Calu3 (cell line): Measurements from ENCODE around the gene TGFB1. TPM values are rescaled to one million over a fixed set of nuclear protein-coding genes. Genes with fewer than 3 reads are reported as not detected.
A peak's percentile ranks its signal among the peaks of the same experiment; 100 is the strongest.

ENCODE experiments used
- BruUV-seq: library from RNA; stranded (reverse); fragments of 400-500 nt; replicated peaks from 2 replicates; lab custom pipeline; 2021; lab: Mats Ljungman, UMichigan
- CTCF ChIA-PET: fragments of 300-600 bp; sonication (Branson Sonifier 250); formaldehyde crosslinking; loops from one replicate; lab custom pipeline; 2022; ENCODE audit warnings: antibody characterized with exemption; lab: Charles Lee
- DNase-seq: peaks from one replicate; pipeline ENCODE4 v3.0.0; 2022
- H3K27ac Mint-ChIP-seq: one replicate; pipeline ENCODE4 v1.8.0; 2022; ENCODE audit warnings: mixed read lengths; ENCODE audit not compliant: unreplicated experiment
- H3K27me3 Mint-ChIP-seq: one replicate; pipeline ENCODE4 v1.8.0; 2022; ENCODE audit warnings: mixed read lengths; ENCODE audit not compliant: unreplicated experiment
- H3K36me3 Mint-ChIP-seq: one replicate; pipeline ENCODE4 v1.8.0; 2022; ENCODE audit warnings: mild to moderate bottlenecking, moderate library complexity, mixed read lengths; ENCODE audit not compliant: insufficient read depth, unreplicated experiment
- H3K4me1 Mint-ChIP-seq: one replicate; pipeline ENCODE4 v1.8.0; 2022; ENCODE audit warnings: mild to moderate bottlenecking, low read depth, mixed read lengths; ENCODE audit not compliant: unreplicated experiment
- H3K4me3 Mint-ChIP-seq: one replicate; pipeline ENCODE4 v1.8.0; 2022; ENCODE audit warnings: mild to moderate bottlenecking, low read depth, moderate library complexity, mixed read lengths; ENCODE audit not compliant: unreplicated experiment
- H3K9me3 Mint-ChIP-seq: one replicate; pipeline ENCODE4 v1.8.0; 2022; ENCODE audit warnings: low read depth, mixed read lengths; ENCODE audit not compliant: unreplicated experiment
- intact Hi-C: fragments of 100-400 bp; cut with micrococcal nuclease; formaldehyde crosslinking; loops from one replicate; pipeline ENCODE4 v1.10.0; 2022; ENCODE audit not compliant: unreplicated experiment
- total RNA-seq: library from RNA; stranded (reverse); gene quantifications from 2 replicates; pipeline ENCODE4 v1.2.3, GENCODE V29; 2022
- TF ChIP-seq, protein P1 (sequence below): fragments of 200-600 bp; IDR thresholded peaks from one replicate; pipeline ENCODE4 v1.8.0; 2022; ENCODE audit warnings: antibody characterized with exemption; ENCODE audit not compliant: unreplicated experiment

Gene TGFB1
- total RNA-seq, 1 experiment from 2014 or later = 39.2 TPM

DNA sequence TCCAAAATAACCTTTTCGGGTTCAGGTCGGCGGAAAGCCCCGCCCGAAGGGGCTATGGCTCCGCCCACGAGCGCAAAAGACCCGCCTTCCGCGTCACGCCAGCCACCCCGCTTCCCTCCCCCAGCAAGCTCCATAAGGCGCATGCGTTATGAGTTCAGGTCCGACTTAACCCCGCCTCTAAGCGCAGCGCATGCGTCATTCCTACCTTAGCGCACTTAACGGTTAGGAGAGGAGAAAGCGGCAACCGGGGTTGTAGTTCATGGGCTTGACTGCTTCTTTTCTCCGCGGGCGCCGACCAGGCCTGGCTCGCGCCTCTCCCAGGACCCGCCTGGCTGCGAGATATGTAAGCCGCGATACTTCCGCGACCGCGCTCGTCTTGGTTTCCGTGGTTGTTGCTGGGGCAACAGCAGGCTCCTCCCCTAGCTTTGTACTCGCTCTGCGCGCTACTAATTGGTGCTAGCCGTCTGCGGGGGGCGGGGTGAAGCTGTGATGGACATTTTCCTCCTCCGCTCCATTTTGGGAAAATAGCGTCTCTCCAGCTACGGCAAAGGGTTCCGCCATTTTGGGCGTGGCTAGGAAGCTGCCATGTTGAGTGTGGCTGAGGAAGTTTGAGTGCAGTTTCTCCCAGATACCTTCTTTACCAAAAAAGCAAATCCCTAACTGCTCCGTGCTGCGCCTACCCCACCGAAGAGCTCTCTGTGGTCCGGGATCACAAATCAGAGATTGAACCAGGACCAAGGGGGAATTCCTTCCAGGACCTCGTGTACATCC is 10.2 kb upstream of the TGFB1 start, which contains the start of gene B9D2:
Gene B9D2 (minus strand): TSS at position 397 of the 771 bp plus-strand sequence. CDS start 630 bp downstream, outside the sequence.
- no peaks in the 10 kb centered on the region for H3K27me3 Mint-ChIP-seq
- TF ChIP-seq, protein P1, sequence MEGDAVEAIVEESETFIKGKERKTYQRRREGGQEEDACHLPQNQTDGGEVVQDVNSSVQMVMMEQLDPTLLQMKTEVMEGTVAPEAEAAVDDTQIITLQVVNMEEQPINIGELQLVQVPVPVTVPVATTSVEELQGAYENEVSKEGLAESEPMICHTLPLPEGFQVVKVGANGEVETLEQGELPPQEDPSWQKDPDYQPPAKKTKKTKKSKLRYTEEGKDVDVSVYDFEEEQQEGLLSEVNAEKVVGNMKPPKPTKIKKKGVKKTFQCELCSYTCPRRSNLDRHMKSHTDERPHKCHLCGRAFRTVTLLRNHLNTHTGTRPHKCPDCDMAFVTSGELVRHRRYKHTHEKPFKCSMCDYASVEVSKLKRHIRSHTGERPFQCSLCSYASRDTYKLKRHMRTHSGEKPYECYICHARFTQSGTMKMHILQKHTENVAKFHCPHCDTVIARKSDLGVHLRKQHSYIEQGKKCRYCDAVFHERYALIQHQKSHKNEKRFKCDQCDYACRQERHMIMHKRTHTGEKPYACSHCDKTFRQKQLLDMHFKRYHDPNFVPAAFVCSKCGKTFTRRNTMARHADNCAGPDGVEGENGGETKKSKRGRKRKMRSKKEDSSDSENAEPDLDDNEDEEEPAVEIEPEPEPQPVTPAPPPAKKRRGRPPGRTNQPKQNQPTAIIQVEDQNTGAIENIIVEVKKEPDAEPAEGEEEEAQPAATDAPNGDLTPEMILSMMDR = no peak
- H3K9me3 Mint-ChIP-seq = no peaks in the 10 kb centered on the region
- peak within 1 kb of the TSS; percentile 95 for H3K4me3 Mint-ChIP-seq
- TSS peak; percentile 84 for BruUV-seq
- intact Hi-C loops = no loop called here
- H3K4me1 Mint-ChIP-seq = peaks cover 34% of the 10 kb centered on the region
- peak within 1 kb of the TSS; percentile 98 for H3K27ac Mint-ChIP-seq
- CTCF ChIA-PET = interaction anchor here (0.5 to 1.6 kb wide), 7 partner anchors 12 to 708 kb away, joined by 3 to 23 read pairs (median 4); partner anchors contain the start of genes DMAC2, HNRNPUL1 and TGFB1
- DNase-seq = peak; percentile 99
- H3K36me3 Mint-ChIP-seq = peaks cover 31% of the 10 kb centered on the region

DNA sequence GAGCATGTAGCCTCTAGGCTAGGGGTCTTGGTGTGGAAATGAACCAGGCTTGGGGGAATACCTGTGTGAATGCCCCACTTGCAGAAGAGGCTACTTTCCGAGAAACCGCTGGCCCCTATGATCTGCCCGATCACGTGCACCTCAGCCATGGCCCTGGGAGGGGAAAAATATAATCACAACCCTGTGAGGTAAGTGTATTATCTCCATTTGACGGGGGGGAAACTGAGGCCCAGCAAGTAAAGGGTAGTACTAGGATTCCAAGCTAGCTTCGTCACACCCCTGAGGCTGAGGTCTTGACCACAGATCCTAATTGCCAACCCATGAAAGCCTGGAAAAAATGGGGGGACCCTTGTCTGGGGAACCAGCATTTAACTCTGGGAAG is 9.6 kb upstream of the TGFB1 start:
- peak overlapping the region; percentile 95 for H3K4me3 Mint-ChIP-seq
- DNase-seq = no peak
- H3K36me3 Mint-ChIP-seq = peaks cover 31% of the 10 kb centered on the region
- no peaks in the 10 kb centered on the region for H3K27me3 Mint-ChIP-seq
- intact Hi-C loops = no loop called here
- no peaks in the 10 kb centered on the region for H3K9me3 Mint-ChIP-seq
- H3K4me1 Mint-ChIP-seq = peaks cover 34% of the 10 kb centered on the region
- CTCF ChIA-PET = interaction anchor here (0.5 to 1.6 kb wide), 7 partner anchors 11 to 709 kb away, joined by 3 to 23 read pairs (median 4); partner anchors contain the start of genes DMAC2, HNRNPUL1 and TGFB1
- BruUV-seq = no TSS peak
- TF ChIP-seq, protein P1 = no peak
- H3K27ac Mint-ChIP-seq = peak overlapping the region; percentile 98

DNA sequence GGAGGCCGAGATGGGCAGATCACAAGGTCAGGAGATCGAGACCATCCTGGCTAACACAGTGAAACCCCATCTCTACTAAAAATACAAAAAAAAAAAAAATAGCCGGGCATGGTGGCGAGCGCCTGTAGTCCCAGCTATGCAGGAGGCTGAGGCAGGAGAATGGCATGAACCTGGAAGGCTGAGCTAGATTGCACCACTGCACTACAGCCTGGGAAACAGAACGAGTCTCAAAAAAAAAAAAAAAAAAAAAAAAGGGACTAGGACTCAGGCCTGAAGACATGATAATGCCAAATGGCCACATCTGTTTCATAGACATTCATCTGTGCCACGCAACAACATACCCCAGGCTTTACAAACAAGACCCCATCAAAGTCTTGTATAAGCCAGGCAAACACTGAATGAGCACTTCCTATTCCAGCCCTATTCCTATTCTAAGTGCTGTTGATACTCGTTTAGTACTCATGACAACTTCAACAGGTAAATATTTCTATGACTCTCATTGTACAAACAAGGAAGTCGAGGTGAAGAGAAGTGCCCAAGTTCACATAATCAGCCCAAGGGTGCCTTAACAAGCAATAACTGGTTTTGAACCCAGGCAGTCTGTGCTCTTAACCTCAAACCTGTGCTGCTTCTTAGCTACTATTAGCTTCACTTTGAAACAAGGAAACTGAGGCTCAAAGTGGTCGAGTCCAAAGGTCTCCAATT is 8.6 kb upstream of the TGFB1 start:
- peak; percentile 28 for DNase-seq
- Mint-ChIP-seq H3K36me3 (peaks cover 24% of the 10 kb centered on the region), H3K4me1 (peaks cover 24% of the 10 kb centered on the region), H3K27ac (peak overlapping the region; percentile 98), H3K4me3 (peak overlapping the region; percentile 95), H3K27me3 (no peaks in the 10 kb centered on the region), H3K9me3 (no peaks in the 10 kb centered on the region)
- CTCF ChIA-PET = interaction anchor here (1.4 kb wide), 1 partner anchor 10 kb away, joined by 5 read pairs; no protein-coding TSS in a partner anchor
- TF ChIP-seq, protein P1 = no peak
- no TSS peak for BruUV-seq
- intact Hi-C loops = no loop called here

DNA sequence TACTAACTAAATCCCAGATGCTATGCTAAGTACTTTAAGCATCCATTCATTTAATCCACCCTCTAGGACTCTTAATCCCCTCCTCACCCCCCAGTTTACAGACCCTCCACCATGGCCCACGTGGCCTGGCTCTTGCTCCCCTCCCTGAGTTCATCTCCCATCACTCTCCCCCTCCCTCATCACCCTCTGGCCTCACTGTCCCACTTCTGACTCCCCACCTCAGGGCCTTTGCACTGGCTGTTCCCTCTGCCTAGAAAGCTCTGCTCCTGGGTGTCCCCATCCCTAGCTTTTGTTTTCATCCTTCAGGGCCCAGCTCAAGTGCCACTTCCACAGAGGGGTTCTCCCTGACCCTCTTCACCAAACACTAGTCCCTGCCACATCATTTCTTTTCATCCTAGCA is 6.0 kb upstream of the TGFB1 start:
- peaks cover 10% of the 10 kb centered on the region for H3K4me1 Mint-ChIP-seq
- CTCF ChIA-PET = no interaction called here
- no peak for DNase-seq

More for the DNA sequence above, 6.0 kb upstream of the TGFB1 start:
- intact Hi-C loops = loop anchor here (10.0 kb wide), 1 partner anchor 75 kb away; the partner anchor contains the start of gene DMAC2
- Mint-ChIP-seq H3K9me3 (no peaks in the 10 kb centered on the region), H3K4me3 (no peak overlapping the region), H3K27ac (no peak overlapping the region), H3K27me3 (no peaks in the 10 kb centered on the region), H3K36me3 (peaks cover 28% of the 10 kb centered on the region)
- BruUV-seq = no TSS peak
- TF ChIP-seq, protein P1 = no peak
